Upper lobe of left lung (tissue), 6 donors: ENCODE measurements around the gene IL6ST. TPM values are rescaled to one million over a fixed set of nuclear protein-coding genes. Genes with fewer than 3 reads are reported as not detected.

Source experiments
- ATAC-seq, 2 donors: fragments of 200-7000 bp; cut with Tn5 transposase; one replicate each; pipeline ENCODE4 v1.9.1; 2022; ENCODE audit warnings: mild to moderate bottlenecking in 2 of 2, moderate library complexity in 2 of 2; ENCODE audit not compliant: low FRiP score in 2 of 2
- DNase-seq, 2 donors: peaks; one replicate each; pipeline ENCODE4 v3.0.0-alpha.2; 2019 to 2020
- H3K27ac ChIP-seq, 4 donors: fragments of 200-600 bp; sonication (generic); one replicate each; pipeline ENCODE4 v1.5.1; 2016 to 2019
- H3K27me3 ChIP-seq, 4 donors: fragments of 200-600 bp; sonication (generic); one replicate each; pipeline ENCODE4 v1.5.1; 2017 to 2019
- H3K36me3 ChIP-seq, 4 donors: fragments of 200-600 bp; sonication (generic); one replicate each; pipeline ENCODE4 v1.5.1; 2016 to 2019
- H3K4me1 ChIP-seq, 4 donors: fragments of 200-600 bp; sonication (generic); one replicate each; pipeline ENCODE4 v1.5.1; 2018 to 2019
- H3K4me3 ChIP-seq, 4 donors: fragments of 200-600 bp; sonication (generic); one replicate each; pipeline ENCODE4 v1.5.1; 2017 to 2019; ENCODE audit warnings: mild to moderate bottlenecking in 2 of 4, moderate library complexity in 1 of 4
- H3K9me3 ChIP-seq, 4 donors: fragments of 200-600 bp; sonication (generic); one replicate each; pipeline ENCODE4 v1.5.1; 2018 to 2019
- CTCF ChIP-seq, 6 experiments: fragments of 450-650 bp in 4 of 6; fragments of 200-600 bp in 2 of 6; sonication (generic) in 2 of 6; IDR thresholded peaks; one replicate each; pipeline ENCODE4 v1.5.1; 2016 to 2019; ENCODE audit warnings: antibody characterized with exemption in 6 of 6
- EP300 ChIP-seq, 4 donors: sonication (generic); formaldehyde crosslinking; IDR thresholded peaks; one replicate each; pipeline ENCODE4 v1.5.1; 2017; ENCODE audit warnings: antibody characterized with exemption in 4 of 4, control low read depth in 2 of 4
- POLR2A ChIP-seq, 4 donors: fragments of 450-650 bp; IDR thresholded peaks; one replicate each; pipeline ENCODE4 v1.5.1; 2016 to 2017; ENCODE audit warnings: antibody characterized with exemption in 4 of 4, mild to moderate bottlenecking in 2 of 4
- POLR2AphosphoS5 ChIP-seq, 2 donors: sonication (generic); formaldehyde crosslinking; IDR thresholded peaks; one replicate each; pipeline ENCODE4 v1.5.1; 2017; ENCODE audit warnings: antibody characterized with exemption in 2 of 2
- WGBS, 2 donors: methylation state at CpG; one replicate each; pipeline ENCODE4 v1.1.5; 2017 to 2018; 5-methylcytosine and 5-hydroxymethylcytosine counted together
- total RNA-seq, 6 donors: library from RNA; depleted of rRNA in 4 of 6; stranded (reverse); fragments of >200 nt in 4 of 6; gene quantifications; one replicate each; pipeline versions ENCODE4 v1.1.0 to v1.2.1, GENCODE V29; 2016 to 2021
- donor health status: DM: no; HTN: no; CAD: no; lungs with moderate emphysema.
- donor health status: DM: no; HTN: yes; CAD: no; lungs with severe emphysema.

The IL6ST gene
- total RNA-seq, 6 donors from 2014 or later: 177 to 383 (median 300) TPM

DNA sequence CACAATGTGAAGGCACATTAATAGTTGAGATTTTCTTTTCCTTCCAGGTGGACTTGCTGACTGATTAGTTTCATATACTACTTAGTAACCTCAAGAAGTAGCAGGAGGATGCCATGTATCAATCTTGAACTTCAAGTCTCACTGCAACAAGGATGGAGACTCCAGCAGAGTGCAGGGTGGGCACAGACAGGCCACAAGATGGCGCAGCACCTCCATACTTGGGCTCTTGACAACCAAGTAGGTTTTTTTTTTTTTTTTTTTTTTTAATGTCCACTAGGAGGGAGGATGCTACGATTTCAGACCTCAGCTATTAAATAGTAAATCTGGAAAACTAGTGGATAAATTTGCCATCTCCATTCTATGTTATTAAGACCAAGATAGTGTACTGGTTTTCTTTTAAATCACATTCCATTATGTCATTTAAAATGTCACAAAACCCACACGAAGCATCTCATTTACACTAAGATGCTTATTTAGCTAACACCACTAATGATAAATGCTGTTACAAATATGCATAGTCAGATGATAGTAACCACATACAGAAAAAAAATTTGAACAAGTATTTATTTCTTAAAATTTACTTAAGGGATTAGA is 58.6 kb downstream of the IL6ST start:
- Histone ChIP-seq H3K9me3 (no peaks in the 10 kb centered on the region), H3K4me3 (no peak overlapping the region), H3K27me3 (no peaks in the 10 kb centered on the region), H3K4me1 (peaks cover 6 to 27% (median 13%) of the 10 kb centered on the region in 4 donors), H3K36me3 (peaks cover 7 to 36% (median 20%) of the 10 kb centered on the region in 4 donors), H3K27ac (no peak overlapping the region)
- 32 to 39% methylated on average over 3 of the region's 3 CpGs for WGBS, 2 donors
- peak in 5 of 6 experiments; percentile 63 to 80 (median 66) for TF ChIP-seq CTCF (IDR thresholded peaks at IDR 0.05)
- TF ChIP-seq POLR2AphosphoS5 (IDR thresholded peaks at IDR 0.05): no peak
- no peak for TF ChIP-seq POLR2A (IDR thresholded peaks at IDR 0.05)
- no peak for TF ChIP-seq EP300 (IDR thresholded peaks at IDR 0.05)
- ATAC-seq (peak; percentile 62 to 74), DNase-seq (peak in 1 of 2 donors; percentile 83)

- peak overlapping the region in 1 of 4 donors; percentile 24 for H3K27ac ChIP-seq
- no peaks in the 10 kb centered on the region for H3K27me3 ChIP-seq
- H3K4me3 ChIP-seq: no peak overlapping the region
- H3K9me3 ChIP-seq: no peaks in the 10 kb centered on the region
- peaks cover 7 to 28% (median 16%) of the 10 kb centered on the region in 4 donors for H3K36me3 ChIP-seq
- peaks cover 6 to 27% (median 13%) of the 10 kb centered on the region in 4 donors for H3K4me1 ChIP-seq
- WGBS, 2 donors: 80 to 85% methylated on average over 6 of the region's 6 CpGs
- TF ChIP-seq POLR2AphosphoS5 (IDR thresholded peaks at IDR 0.05) (no peak), CTCF (IDR thresholded peaks at IDR 0.05) (no peak), POLR2A (IDR thresholded peaks at IDR 0.05) (no peak), EP300 (IDR thresholded peaks at IDR 0.05) (no peak)
- no peak for ATAC-seq
- no peak for DNase-seq
Observed at GRCh38 chr5:55935371-55935770, 59.4 kb downstream of the IL6ST start.

GRCh38 chr5:55934720-55935119 is 60.0 kb downstream of the IL6ST start:
- 60 to 61% methylated on average over 2 of the region's 2 CpGs for WGBS, 2 donors
- Histone ChIP-seq H3K36me3 (peaks cover 7 to 22% (median 10%) of the 10 kb centered on the region in 4 donors), H3K4me1 (peaks cover 6 to 27% (median 13%) of the 10 kb centered on the region in 4 donors), H3K27ac (peak overlapping the region; percentile 25 to 59 (median 52)), H3K9me3 (no peaks in the 10 kb centered on the region), H3K4me3 (no peak overlapping the region), H3K27me3 (no peaks in the 10 kb centered on the region)
- DNase-seq (no peak), ATAC-seq (no peak)
- no peak for TF ChIP-seq POLR2AphosphoS5 (IDR thresholded peaks at IDR 0.05)
- TF ChIP-seq POLR2A (IDR thresholded peaks at IDR 0.05): no peak
- no peak for TF ChIP-seq EP300 (IDR thresholded peaks at IDR 0.05)
- TF ChIP-seq CTCF (IDR thresholded peaks at IDR 0.05): no peak

GRCh38 chr5:55934115-55934613 is 60.6 kb downstream of the IL6ST start:
- Histone ChIP-seq H3K9me3 (no peaks in the 10 kb centered on the region), H3K4me1 (peaks cover 4 to 27% (median 13%) of the 10 kb centered on the region in 4 donors), H3K36me3 (peaks cover 3 to 17% (median 6%) of the 10 kb centered on the region in 4 donors), H3K27ac (peak overlapping the region; percentile 38 to 59 (median 52)), H3K27me3 (no peaks in the 10 kb centered on the region), H3K4me3 (no peak overlapping the region)
- TF ChIP-seq POLR2AphosphoS5 (IDR thresholded peaks at IDR 0.05) (peak in 1 of 2 donors; percentile 13), POLR2A (IDR thresholded peaks at IDR 0.05) (no peak), CTCF (IDR thresholded peaks at IDR 0.05) (peak in 1 of 6 experiments; percentile 5), EP300 (IDR thresholded peaks at IDR 0.05) (peak in 1 of 4 donors; percentile 50)
- WGBS, 2 donors: 73 to 76% methylated on average over 8 to 9 of the region's 9 CpGs
- peak; percentile 43 to 91 for ATAC-seq
- peak in 1 of 2 donors; percentile 77 for DNase-seq
